ENCODE measurements around the gene SUGCT.
"Not testable (repeated sequence)": the region's sequence is repeated elsewhere in the genome, so short reads cannot be mapped to it uniquely, and the experiment has no call there.

The SUGCT gene

DNA sequence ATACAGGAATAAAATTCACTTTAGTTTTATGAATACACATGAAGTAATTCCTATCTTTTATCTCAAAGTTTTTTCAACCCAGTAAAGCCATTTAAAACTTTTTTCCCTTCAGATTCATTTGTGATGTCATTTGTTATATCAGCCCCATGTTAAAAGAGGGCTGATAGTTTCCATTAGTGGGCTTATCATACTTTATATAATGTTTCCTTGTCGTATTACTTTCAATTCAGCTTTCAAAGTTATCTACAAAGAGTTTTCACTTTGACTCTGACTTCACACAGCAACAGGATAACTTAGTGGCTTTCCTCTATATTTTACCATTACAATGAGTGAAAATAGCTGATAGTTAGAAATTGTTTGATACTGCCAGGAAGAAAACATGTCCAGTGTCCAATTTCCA, 484.8 kb downstream of the SUGCT start:
- no peak overlapping the region for H3K4me2 ChIP-seq (ENCODE audit: low read length)
- H3K9me3 ChIP-seq (ENCODE audit: insufficient read depth, low read length), result no peaks in the 10 kb centered on the region
- peaks cover 3% of the 10 kb centered on the region for H3K27me3 ChIP-seq (ENCODE audit: low read depth, low read length)
- no peak overlapping the region for H3K4me3 ChIP-seq (ENCODE audit: low read length)
- H3K9ac ChIP-seq (ENCODE audit: low read length), result no peak overlapping the region
- no peaks in the 10 kb centered on the region for H3K4me1 ChIP-seq (ENCODE audit: low read length)
- no peak overlapping the region for H2AFZ ChIP-seq (ENCODE audit: low read depth, low read length)
- no peaks in the 10 kb centered on the region for H3K36me3 ChIP-seq (replicated peaks; ENCODE audit: low read depth, low read length)
- H4K20me1 ChIP-seq (ENCODE audit: insufficient read depth, low read length), result no peaks in the 10 kb centered on the region
- TF ChIP-seq, protein P1, sequence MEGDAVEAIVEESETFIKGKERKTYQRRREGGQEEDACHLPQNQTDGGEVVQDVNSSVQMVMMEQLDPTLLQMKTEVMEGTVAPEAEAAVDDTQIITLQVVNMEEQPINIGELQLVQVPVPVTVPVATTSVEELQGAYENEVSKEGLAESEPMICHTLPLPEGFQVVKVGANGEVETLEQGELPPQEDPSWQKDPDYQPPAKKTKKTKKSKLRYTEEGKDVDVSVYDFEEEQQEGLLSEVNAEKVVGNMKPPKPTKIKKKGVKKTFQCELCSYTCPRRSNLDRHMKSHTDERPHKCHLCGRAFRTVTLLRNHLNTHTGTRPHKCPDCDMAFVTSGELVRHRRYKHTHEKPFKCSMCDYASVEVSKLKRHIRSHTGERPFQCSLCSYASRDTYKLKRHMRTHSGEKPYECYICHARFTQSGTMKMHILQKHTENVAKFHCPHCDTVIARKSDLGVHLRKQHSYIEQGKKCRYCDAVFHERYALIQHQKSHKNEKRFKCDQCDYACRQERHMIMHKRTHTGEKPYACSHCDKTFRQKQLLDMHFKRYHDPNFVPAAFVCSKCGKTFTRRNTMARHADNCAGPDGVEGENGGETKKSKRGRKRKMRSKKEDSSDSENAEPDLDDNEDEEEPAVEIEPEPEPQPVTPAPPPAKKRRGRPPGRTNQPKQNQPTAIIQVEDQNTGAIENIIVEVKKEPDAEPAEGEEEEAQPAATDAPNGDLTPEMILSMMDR (IDR thresholded peaks at IDR 0.05; ENCODE audit: low read depth, low read length), result no peak
- TF ChIP-seq EZH2phosphoT487 (IDR thresholded peaks at IDR 0.05; ENCODE audit: low read depth), result no peak
- no peak overlapping the region for H3K27ac ChIP-seq (ENCODE audit: low read length)
- H3K79me2 ChIP-seq (ENCODE audit: low read length), result no peaks in the 10 kb centered on the region

- Histone ChIP-seq H3K4me3 (ENCODE audit: low read length) (no peak overlapping the region), H3K4me1 (ENCODE audit: low read length) (no peaks in the 10 kb centered on the region), H3K9me3 (ENCODE audit: insufficient read depth, low read length) (no peaks in the 10 kb centered on the region), H4K20me1 (ENCODE audit: insufficient read depth, low read length) (no peaks in the 10 kb centered on the region), H3K9ac (ENCODE audit: low read length) (no peak overlapping the region), H3K79me2 (ENCODE audit: low read length) (no peaks in the 10 kb centered on the region), H3K27ac (ENCODE audit: low read length) (no peak overlapping the region), H3K36me3 (replicated peaks; ENCODE audit: low read depth, low read length) (no peaks in the 10 kb centered on the region), H3K4me2 (ENCODE audit: low read length) (no peak overlapping the region), H2AFZ (ENCODE audit: low read depth, low read length) (no peak overlapping the region), H3K27me3 (ENCODE audit: low read depth, low read length) (peaks cover 10% of the 10 kb centered on the region)
- TF ChIP-seq, protein P1 (IDR thresholded peaks at IDR 0.05; ENCODE audit: low read depth, low read length), result no peak
- TF ChIP-seq EZH2phosphoT487 (IDR thresholded peaks at IDR 0.05; ENCODE audit: low read depth), result no peak
These were observed 486.8 kb downstream of the SUGCT start for GRCh38 chr7:40621592-40621998.

DNA sequence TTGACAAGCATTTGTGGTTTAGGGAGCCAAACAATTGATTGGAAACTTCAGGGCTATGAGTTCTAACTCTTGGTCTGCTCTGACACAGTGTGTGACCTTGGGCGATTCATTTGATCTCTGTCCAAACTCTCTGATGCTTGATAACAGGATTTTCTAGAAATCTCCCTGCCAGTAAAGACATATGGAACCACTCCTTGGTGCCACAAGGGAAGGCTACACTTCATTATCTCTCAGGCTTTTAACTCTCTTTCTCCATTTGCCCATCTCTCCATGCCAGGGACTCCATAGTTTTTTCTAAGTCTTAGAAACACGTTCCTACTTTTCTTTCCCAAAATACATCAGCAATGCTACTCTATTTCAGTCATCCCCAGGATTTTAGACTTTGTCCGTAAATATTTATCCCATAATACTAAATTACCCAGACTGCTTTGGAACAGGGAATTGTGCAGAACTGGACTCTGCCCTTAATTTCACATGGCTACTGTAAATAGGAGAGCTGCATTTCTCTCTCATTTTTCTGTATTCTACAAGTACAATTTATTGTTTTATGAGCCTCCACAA, 488.2 kb downstream of the SUGCT start:
- no peaks in the 10 kb centered on the region for H3K36me3 ChIP-seq (replicated peaks; ENCODE audit: low read depth, low read length)
- H3K4me2 ChIP-seq (ENCODE audit: low read length), result no peak overlapping the region
- no peaks in the 10 kb centered on the region for H3K79me2 ChIP-seq (ENCODE audit: low read length)
- no peak overlapping the region for H2AFZ ChIP-seq (ENCODE audit: low read depth, low read length)
- H3K4me1 ChIP-seq (ENCODE audit: low read length), result no peaks in the 10 kb centered on the region
- TF ChIP-seq, protein P1 (IDR thresholded peaks at IDR 0.05; ENCODE audit: low read depth, low read length), result no peak
- no peak for TF ChIP-seq EZH2phosphoT487 (IDR thresholded peaks at IDR 0.05; ENCODE audit: low read depth)
- no peak overlapping the region for H3K9ac ChIP-seq (ENCODE audit: low read length)
- H3K27ac ChIP-seq (ENCODE audit: low read length), result no peak overlapping the region
- H4K20me1 ChIP-seq (ENCODE audit: insufficient read depth, low read length), result no peaks in the 10 kb centered on the region
- peaks cover 10% of the 10 kb centered on the region for H3K27me3 ChIP-seq (ENCODE audit: low read depth, low read length)
- no peak overlapping the region for H3K4me3 ChIP-seq (ENCODE audit: low read length)
- H3K9me3 ChIP-seq (ENCODE audit: insufficient read depth, low read length), result no peaks in the 10 kb centered on the region

DNA sequence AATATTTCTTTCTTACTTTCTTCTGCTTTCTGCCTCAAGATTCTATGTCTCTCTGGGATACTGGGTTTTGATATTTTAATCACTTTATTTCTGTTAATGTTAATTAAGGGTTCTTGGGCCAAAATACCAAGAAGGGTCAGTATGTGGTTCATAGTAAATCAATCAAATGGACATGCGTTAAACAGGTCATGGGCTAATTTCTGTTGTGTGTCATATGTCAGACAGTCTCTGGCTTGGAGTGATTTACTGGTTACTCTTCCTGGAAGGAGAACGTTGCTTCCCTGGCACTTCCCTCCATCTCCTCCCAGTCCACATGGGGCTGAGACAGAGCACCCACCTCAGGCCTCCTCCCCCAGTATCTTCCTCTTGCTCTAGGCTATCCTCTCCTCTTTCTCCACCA, 489.1 kb downstream of the SUGCT start:
- no peaks in the 10 kb centered on the region for H3K4me1 ChIP-seq (ENCODE audit: low read length)
- H3K27me3 ChIP-seq (ENCODE audit: low read depth, low read length), result peaks cover 10% of the 10 kb centered on the region
- H3K4me2 ChIP-seq (ENCODE audit: low read length), result no peak overlapping the region
- no peak overlapping the region for H3K27ac ChIP-seq (ENCODE audit: low read length)
- no peaks in the 10 kb centered on the region for H3K36me3 ChIP-seq (replicated peaks; ENCODE audit: low read depth, low read length)
- no peak overlapping the region for H3K9ac ChIP-seq (ENCODE audit: low read length)
- no peak overlapping the region for H2AFZ ChIP-seq (ENCODE audit: low read depth, low read length)
- TF ChIP-seq EZH2phosphoT487 (IDR thresholded peaks at IDR 0.05; ENCODE audit: low read depth), result no peak
- TF ChIP-seq, protein P1 (IDR thresholded peaks at IDR 0.05; ENCODE audit: low read depth, low read length), result no peak
- H3K4me3 ChIP-seq (ENCODE audit: low read length), result no peak overlapping the region
- no peaks in the 10 kb centered on the region for H4K20me1 ChIP-seq (ENCODE audit: insufficient read depth, low read length)
- H3K9me3 ChIP-seq (ENCODE audit: insufficient read depth, low read length), result no peaks in the 10 kb centered on the region
- H3K79me2 ChIP-seq (ENCODE audit: low read length), result no peaks in the 10 kb centered on the region

DNA sequence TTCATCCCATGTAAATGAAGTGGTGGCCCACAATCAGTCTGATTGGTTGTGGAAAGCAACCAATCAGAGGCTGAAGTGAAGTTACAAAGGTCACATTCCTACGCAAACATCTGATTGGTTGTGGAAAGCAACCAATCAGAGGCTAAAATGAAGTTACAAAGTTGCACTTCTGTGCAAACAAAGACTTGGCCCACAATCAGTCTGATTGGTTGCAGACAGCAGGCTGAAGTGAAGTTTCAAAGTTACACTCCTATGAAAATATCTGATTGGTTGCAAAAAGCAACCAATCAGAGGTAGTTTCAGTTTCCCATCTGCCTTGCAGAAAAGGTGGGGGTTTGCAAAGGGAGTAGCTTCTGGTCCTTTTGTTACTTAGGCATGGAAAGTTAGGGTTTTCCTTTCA, 492.6 kb downstream of the SUGCT start:
- peaks cover 12% of the 10 kb centered on the region for H3K27me3 ChIP-seq (ENCODE audit: low read depth, low read length)
- not testable (repeated sequence) for H3K4me3 ChIP-seq (ENCODE audit: low read length); H3K4me2 ChIP-seq (ENCODE audit: low read length); H3K9ac ChIP-seq (ENCODE audit: low read length); H3K79me2 ChIP-seq (ENCODE audit: low read length); H4K20me1 ChIP-seq (ENCODE audit: insufficient read depth, low read length); H3K27ac ChIP-seq (ENCODE audit: low read length); H2AFZ ChIP-seq (ENCODE audit: low read depth, low read length); H3K36me3 ChIP-seq (replicated peaks; ENCODE audit: low read depth, low read length); H3K4me1 ChIP-seq (ENCODE audit: low read length); H3K9me3 ChIP-seq (ENCODE audit: insufficient read depth, low read length)
